Left lung (tissue), 10 donors: ENCODE data around the gene CAMTA1. TPM values are rescaled to one million over a fixed set of nuclear protein-coding genes. Genes with fewer than 3 reads are reported as not detected.
A peak's percentile ranks its signal among the peaks of the same experiment; 100 is the strongest.

Source experiments
- ATAC-seq: fragments of 200-7000 bp; cut with Tn5 transposase; one replicate; pipeline ENCODE4 v1.9.1; 2020; ENCODE audit warnings: moderate library complexity
- DNase-seq, 4 donors: peaks; one replicate each; pipeline ENCODE4 v3.0.0-alpha.2; 2013 to 2020
- H3K27ac ChIP-seq, 2 donors: fragments of 200-600 bp; sonication (generic) in 1 of 2; one replicate each; pipeline versions ENCODE4 v1.5.0 to v1.8.0; 2020 to 2021
- H3K27me3 ChIP-seq, 2 donors: fragments of 200-600 bp; sonication (generic) in 1 of 2; one replicate each; pipeline versions ENCODE4 v1.5.0 to v1.8.0; 2020 to 2021
- H3K36me3 ChIP-seq, 2 donors: fragments of 200-600 bp; sonication (generic) in 1 of 2; one replicate each; pipeline versions ENCODE4 v1.5.0 to v1.8.0; 2020 to 2021
- H3K4me1 ChIP-seq, 2 donors: fragments of 200-600 bp; one replicate each; pipeline ENCODE4 v1.8.0; 2021
- H3K4me3 ChIP-seq, 2 donors: fragments of 200-600 bp; sonication (generic) in 1 of 2; one replicate each; pipeline versions ENCODE4 v1.5.0 to v1.8.0; 2020 to 2021; ENCODE audit warnings: mild to moderate bottlenecking in 1 of 2
- H3K9me3 ChIP-seq, 2 donors: fragments of 200-600 bp; sonication (generic) in 1 of 2; one replicate each; pipeline versions ENCODE4 v1.5.0 to v1.8.0; 2020 to 2021
- intact Hi-C, 2 donors: fragments of 100-400 bp; cut with DNase I; formaldehyde crosslinking; loops; one replicate each; pipeline versions ENCODE4 v1.11.2 to v1.14.2; 2022
- polyA plus RNA-seq, 6 donors: library from polyadenylated mRNA; unstranded; fragments of 120-200 nt; gene quantifications; one replicate each; pipeline ENCODE4 v1.2.1, GENCODE V29; 2013; ENCODE audit not compliant: insufficient read length in 6 of 6
- total RNA-seq, 2 donors: library from RNA; stranded (reverse); fragmentation: NEBNext Ultra II Directional; extraction: Animal tissue kit (Norgen Biotek cat#: 25700); gene quantifications; one replicate each; pipeline ENCODE4 v1.2.1, GENCODE V29; 2021
- TF ChIP-seq, protein P1 (sequence below), 2 donors: fragments of 200-600 bp; sonication (generic) in 1 of 2; IDR thresholded peaks; one replicate each; pipeline versions ENCODE4 v1.5.0 to v1.8.0; 2021; ENCODE audit warnings: antibody characterized with exemption in 2 of 2
- donor health status: DM: no; HTN: yes; CAD: no.
- donor health status: DM: no; HTN: no; CAD: no.

CAMTA1 gene
- total and polyA plus RNA-seq, 8 donors, result 42.7 to 69.1 (median 49.4) TPM

DNA sequence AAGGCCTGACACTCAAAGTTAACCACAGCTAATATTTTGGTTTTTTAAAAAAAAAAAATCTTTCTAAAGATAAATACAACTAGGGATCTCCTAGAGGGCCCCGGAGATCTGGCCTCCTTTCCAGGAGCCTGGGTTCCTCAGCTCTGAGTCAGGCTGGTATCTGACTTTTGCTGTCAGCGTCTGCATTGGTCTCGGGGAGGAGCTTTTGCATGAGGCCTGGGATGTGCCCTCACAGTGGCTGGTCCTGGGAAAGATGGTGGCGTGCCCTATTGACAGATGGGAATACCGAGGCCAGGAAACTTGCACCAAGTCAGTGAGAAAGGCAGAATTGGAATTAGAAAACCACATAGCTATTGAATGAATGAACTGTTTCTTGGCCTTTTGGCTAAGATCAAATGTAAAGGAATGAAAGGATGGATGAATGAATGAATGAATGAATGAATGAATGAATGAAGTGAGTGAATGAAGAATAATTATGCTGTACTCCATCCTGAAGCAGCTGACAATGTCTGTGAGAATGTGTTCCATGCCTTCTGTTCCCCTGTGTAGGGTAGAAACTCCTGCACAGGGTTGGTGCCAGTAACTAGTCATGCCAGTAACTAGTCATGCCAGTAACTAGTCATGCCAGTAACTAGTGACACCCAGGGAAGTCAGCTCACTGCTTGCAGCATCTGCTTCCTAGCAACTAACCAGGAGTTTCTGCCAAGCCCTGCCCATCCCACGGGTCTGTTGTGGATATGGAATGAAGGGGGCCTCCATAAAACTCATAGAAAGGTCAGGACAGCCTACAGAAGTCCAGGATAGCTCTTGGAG is 743.3 kb downstream of the CAMTA1 start:
- ATAC-seq, result no peak
- Histone ChIP-seq H3K4me1 (no peaks in the 10 kb centered on the region), H3K9me3 (no peaks in the 10 kb centered on the region), H3K36me3 (no peaks in the 10 kb centered on the region), H3K27me3 (no peaks in the 10 kb centered on the region), H3K4me3 (no peak overlapping the region), H3K27ac (no peak overlapping the region)
- TF ChIP-seq, protein P1, sequence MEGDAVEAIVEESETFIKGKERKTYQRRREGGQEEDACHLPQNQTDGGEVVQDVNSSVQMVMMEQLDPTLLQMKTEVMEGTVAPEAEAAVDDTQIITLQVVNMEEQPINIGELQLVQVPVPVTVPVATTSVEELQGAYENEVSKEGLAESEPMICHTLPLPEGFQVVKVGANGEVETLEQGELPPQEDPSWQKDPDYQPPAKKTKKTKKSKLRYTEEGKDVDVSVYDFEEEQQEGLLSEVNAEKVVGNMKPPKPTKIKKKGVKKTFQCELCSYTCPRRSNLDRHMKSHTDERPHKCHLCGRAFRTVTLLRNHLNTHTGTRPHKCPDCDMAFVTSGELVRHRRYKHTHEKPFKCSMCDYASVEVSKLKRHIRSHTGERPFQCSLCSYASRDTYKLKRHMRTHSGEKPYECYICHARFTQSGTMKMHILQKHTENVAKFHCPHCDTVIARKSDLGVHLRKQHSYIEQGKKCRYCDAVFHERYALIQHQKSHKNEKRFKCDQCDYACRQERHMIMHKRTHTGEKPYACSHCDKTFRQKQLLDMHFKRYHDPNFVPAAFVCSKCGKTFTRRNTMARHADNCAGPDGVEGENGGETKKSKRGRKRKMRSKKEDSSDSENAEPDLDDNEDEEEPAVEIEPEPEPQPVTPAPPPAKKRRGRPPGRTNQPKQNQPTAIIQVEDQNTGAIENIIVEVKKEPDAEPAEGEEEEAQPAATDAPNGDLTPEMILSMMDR (IDR thresholded peaks at IDR 0.05), result no peak
- intact Hi-C loops, result no loop called here
- DNase-seq, result no peak

DNA sequence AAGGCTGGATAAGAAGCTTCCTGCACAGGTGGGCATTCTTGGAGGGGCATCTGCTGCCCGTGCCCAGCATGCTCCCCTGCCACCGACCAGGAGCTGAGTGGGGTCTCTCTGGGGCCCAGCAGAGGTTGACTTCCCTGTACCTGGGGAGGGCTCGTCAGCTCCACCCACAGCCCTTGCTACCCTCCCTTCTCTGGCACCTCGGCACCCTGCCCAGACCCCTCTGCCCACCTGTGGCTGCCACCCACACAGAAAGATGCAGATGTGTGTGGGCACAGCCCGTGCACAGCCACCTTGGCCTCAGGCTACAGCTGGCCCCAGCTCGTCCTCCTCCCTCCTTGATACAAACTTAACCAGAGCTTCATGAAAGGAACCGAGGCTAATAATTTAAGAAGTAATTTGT is 744.7 kb downstream of the CAMTA1 start:
- no peak overlapping the region for H3K4me3 ChIP-seq
- DNase-seq, result peak in 1 of 4 donors; percentile 32
- no peaks in the 10 kb centered on the region for H3K36me3 ChIP-seq
- H3K27ac ChIP-seq, result no peak overlapping the region
- intact Hi-C loops, result no loop called here
- no peaks in the 10 kb centered on the region for H3K27me3 ChIP-seq
- peaks cover 0 to 3% of the 10 kb centered on the region in 2 donors for H3K4me1 ChIP-seq
- H3K9me3 ChIP-seq, result no peaks in the 10 kb centered on the region
- TF ChIP-seq, protein P1 (IDR thresholded peaks at IDR 0.05), result no peak
- no peak for ATAC-seq

DNA sequence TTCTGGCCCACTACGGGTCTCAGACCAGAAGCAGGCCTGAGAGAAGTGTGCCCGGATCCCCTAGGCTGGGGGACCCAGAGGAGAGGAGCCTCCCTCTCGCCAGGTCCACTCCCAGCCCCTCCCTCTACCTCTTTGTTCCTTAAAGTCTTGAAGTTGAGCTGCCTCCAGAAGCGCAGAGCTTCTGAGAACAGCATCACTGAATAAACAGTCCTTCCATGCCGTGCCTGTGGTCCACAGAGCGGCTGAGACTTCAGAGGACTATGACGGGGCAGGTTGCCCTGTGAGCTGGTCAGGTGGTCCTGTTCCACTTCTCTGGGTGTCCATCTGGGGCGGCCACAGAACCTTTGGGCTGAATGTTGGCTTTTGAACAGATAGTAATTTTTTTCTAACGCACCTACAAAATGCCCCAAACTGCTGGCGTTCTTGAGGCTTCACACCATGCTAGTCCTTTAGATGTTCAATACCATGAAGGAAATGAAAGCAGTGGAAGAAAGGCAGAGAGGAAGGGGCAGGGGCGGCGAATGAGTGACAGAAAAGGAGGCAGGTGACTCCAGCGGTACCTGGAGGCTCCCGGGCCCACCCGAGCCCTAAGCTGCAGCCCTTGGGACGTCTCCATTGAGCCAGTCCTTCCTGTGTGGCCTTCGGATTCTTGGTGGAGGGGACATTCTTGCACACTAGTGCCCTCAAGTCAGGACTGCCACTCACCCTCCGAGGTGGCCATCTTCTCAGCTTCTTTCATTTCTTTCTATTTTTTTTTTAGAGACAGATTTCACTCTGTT is 746.5 kb downstream of the CAMTA1 start:
- intact Hi-C loops, result no loop called here
- Histone ChIP-seq H3K9me3 (no peaks in the 10 kb centered on the region), H3K36me3 (no peaks in the 10 kb centered on the region), H3K27me3 (peaks cover 0 to 11% of the 10 kb centered on the region in 2 donors), H3K4me1 (peaks cover 0 to 3% of the 10 kb centered on the region in 2 donors), H3K27ac (no peak overlapping the region), H3K4me3 (no peak overlapping the region)
- ATAC-seq (no peak), DNase-seq (no peak)
- TF ChIP-seq, protein P1 (IDR thresholded peaks at IDR 0.05), result no peak

DNA sequence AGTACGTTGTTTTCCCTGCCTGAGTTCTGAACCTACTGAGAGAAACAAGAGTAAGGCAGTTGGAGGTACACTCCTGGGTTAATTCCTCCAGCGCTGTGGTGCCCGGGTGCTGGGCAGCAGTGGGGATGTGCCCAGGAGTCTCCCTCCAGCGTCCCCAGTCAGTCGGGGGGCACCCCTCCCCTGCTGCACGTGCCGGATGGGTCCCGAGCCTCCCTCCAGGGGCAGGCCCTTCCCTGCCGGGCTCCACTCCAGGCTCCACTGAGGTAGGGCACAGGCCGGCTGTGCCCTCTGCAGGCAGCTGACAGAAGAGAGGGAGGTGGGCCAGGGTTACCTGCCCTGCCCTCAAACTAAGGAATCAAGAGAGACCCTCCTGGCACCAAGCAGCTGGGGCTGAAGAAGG is 747.8 kb downstream of the CAMTA1 start:
- Histone ChIP-seq H3K27me3 (peaks cover 0 to 12% of the 10 kb centered on the region in 2 donors), H3K4me3 (no peak overlapping the region), H3K4me1 (peaks cover 0 to 3% of the 10 kb centered on the region in 2 donors), H3K27ac (no peak overlapping the region), H3K9me3 (no peaks in the 10 kb centered on the region), H3K36me3 (no peaks in the 10 kb centered on the region)
- ATAC-seq (no peak), DNase-seq (no peak)
- intact Hi-C loops, result no loop called here
- TF ChIP-seq, protein P1 (IDR thresholded peaks at IDR 0.05), result no peak
